Skeletal muscle tissue (tissue), 4 donors: ENCODE data around the gene GLCE. TPM values are rescaled to one million over a fixed set of nuclear protein-coding genes. Genes with fewer than 3 reads are reported as not detected.
A peak's percentile ranks its signal among the peaks of the same experiment; 100 is the strongest.
"Not testable (repeated sequence)": the region's sequence is repeated elsewhere in the genome, so short reads cannot be mapped to it uniquely, and the experiment has no call there.

ENCODE experiments used
- H3K27ac ChIP-seq: one replicate; pipeline ENCODE4 v1.7.0; 2013; ENCODE audit warnings: mild to moderate bottlenecking, low read depth, low read length, inconsistent platforms
- H3K27me3 ChIP-seq, 3 donors: one replicate each; pipeline ENCODE4 v1.7.0; 2013; ENCODE audit warnings: low read length in 3 of 3; ENCODE audit not compliant: control insufficient read depth in 3 of 3, insufficient read depth in 3 of 3
- H3K36me3 ChIP-seq, 3 donors: one replicate each; pipeline ENCODE4 v1.7.0; 2013; ENCODE audit warnings: low read length in 3 of 3; ENCODE audit not compliant: control insufficient read depth in 3 of 3, insufficient read depth in 3 of 3
- H3K4me1 ChIP-seq, 3 donors: one replicate each; pipeline ENCODE4 v1.7.0; 2013; ENCODE audit warnings: low read length in 3 of 3, mild to moderate bottlenecking in 3 of 3; ENCODE audit not compliant: control insufficient read depth in 3 of 3, insufficient read depth in 3 of 3
- H3K4me3 ChIP-seq, 3 donors: one replicate each; pipeline ENCODE4 v1.7.0; 2013; ENCODE audit warnings: low read length in 3 of 3
- H3K9ac ChIP-seq, 3 donors: one replicate each; pipeline ENCODE4 v1.7.0; 2013; ENCODE audit warnings: low read length in 3 of 3, mild to moderate bottlenecking in 3 of 3, moderate library complexity in 2 of 3, low read depth in 1 of 3
- H3K9me3 ChIP-seq, 3 donors: one replicate each; pipeline ENCODE4 v1.7.0; 2013; ENCODE audit warnings: low read length in 3 of 3; ENCODE audit not compliant: control insufficient read depth in 3 of 3
- total RNA-seq: library from RNA; depleted of rRNA; stranded (reverse); fragments of >200 nt; gene quantifications from one replicate; pipeline ENCODE4 v1.2.3, GENCODE V29; 2014
- donor health status: Osteomylitis.

The GLCE gene
- total RNA-seq, 1 donor from 2014 or later, result 38.6 TPM

DNA sequence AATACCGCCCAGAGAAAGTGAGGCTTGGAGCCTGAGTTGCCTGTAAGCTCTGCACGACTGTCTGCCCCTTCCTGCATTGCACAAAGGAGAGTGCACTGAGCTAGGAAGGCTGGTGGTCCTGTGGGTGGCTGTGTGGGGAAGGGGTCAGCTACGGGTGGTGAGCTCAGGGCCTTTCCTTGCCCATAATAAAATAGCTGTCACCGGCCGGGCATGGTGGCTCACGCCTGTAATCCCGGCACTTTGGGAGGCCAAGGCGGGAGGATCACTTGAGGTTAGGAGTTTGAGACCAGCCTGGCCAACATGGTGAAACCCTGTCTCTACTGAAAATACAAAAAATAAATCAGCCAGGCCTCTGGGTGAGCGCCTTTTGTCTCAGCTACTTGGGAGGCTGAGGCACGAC lies 131.2 kb downstream of the GLCE start:
- not testable (repeated sequence) for H3K9me3 ChIP-seq, H3K36me3 ChIP-seq, H3K4me3 ChIP-seq, H3K4me1 ChIP-seq, H3K27ac ChIP-seq, H3K27me3 ChIP-seq, H3K9ac ChIP-seq

- peaks cover 0 to 3% (median 0%) of the 10 kb centered on the region in 3 donors for H3K9me3 ChIP-seq
- H3K9ac ChIP-seq, result no peak overlapping the region
- H3K4me3 ChIP-seq, result no peak overlapping the region
- H3K36me3 ChIP-seq, result no peaks in the 10 kb centered on the region
- H3K27me3 ChIP-seq, result peaks cover 4 to 11% (median 4%) of the 10 kb centered on the region in 3 donors
- no peak overlapping the region for H3K27ac ChIP-seq
- H3K4me1 ChIP-seq, result no peaks in the 10 kb centered on the region
Measured at GRCh38 chr15:69292826-69293420, 132.5 kb downstream of the GLCE start.

- Histone ChIP-seq H3K36me3 (no peaks in the 10 kb centered on the region), H3K27me3 (peaks cover 14 to 17% (median 14%) of the 10 kb centered on the region in 3 donors), H3K27ac (no peak overlapping the region), H3K4me3 (no peak overlapping the region), H3K4me1 (no peaks in the 10 kb centered on the region), H3K9ac (no peak overlapping the region), H3K9me3 (peaks cover 0 to 3% (median 0%) of the 10 kb centered on the region in 3 donors)
Measured at GRCh38 chr15:69293741-69294615, 133.5 kb downstream of the GLCE start.

GRCh38 chr15:69296606-69297005 lies 136.2 kb downstream of the GLCE start:
- H3K4me1 ChIP-seq, result peaks cover 0 to 4% (median 3%) of the 10 kb centered on the region in 3 donors
- no peak overlapping the region for H3K9ac ChIP-seq
- H3K27me3 ChIP-seq, result peaks cover 32 to 37% (median 34%) of the 10 kb centered on the region in 3 donors
- H3K9me3 ChIP-seq, result peaks cover 0 to 3% (median 0%) of the 10 kb centered on the region in 3 donors
- no peak overlapping the region for H3K4me3 ChIP-seq
- H3K36me3 ChIP-seq, result no peaks in the 10 kb centered on the region
- H3K27ac ChIP-seq, result no peak overlapping the region

DNA sequence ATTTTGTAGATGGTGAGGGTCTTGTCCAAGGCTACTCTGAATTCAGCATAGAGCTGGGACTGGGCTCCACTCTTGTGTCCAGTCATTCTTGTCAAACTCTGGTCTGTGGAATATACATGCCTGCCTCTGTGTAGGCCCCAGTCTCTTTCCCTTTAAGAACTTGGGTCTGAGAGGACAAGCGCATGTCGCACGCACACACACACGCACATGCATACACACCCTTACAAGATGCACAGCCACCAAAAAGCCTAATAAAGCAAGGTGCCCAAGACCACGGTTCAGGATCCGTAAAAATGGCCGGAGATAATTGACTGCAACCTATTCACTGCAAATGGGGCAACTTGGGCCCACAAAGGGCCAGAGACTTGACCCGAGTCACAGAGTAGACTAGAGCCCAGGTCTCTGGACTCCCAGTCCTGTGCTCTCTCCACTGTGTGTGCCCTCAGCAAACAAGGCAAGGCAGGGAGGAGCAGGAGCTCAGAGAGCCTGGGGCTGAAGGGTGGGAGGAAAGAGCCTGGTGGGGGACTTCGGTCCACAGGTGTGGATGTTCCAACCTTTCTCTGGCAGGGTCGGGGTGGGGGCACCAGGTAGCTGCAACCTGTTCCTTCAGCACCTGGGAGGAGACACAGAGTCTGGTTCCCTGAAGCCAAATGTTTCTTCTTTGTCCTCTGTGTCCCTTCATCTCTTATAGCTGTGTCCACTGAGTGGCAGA lies 137.4 kb downstream of the GLCE start:
- Histone ChIP-seq H3K4me3 (no peak overlapping the region), H3K27me3 (peaks cover 40 to 46% (median 42%) of the 10 kb centered on the region in 3 donors), H3K27ac (no peak overlapping the region)

DNA sequence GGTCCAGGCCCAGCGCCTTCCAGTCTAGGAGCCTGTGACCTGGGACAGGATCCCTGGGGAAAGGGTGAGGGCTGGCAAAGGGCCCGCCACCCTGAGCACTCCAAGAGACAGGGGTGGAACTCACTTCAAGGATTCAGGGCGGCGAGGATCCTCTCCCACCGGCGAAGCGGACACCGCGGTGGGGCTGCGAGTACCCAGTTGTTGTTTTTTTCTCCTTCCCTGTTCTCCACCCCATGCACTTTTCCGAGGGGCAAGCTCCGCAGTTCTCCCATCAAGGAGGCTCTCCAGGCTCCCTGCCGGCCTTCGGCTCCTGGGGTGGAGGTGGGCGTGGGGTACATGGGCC lies 137.9 kb downstream of the GLCE start:
- H3K9ac ChIP-seq, result no peak overlapping the region
- peaks cover 0 to 4% (median 3%) of the 10 kb centered on the region in 3 donors for H3K4me1 ChIP-seq
- H3K4me3 ChIP-seq, result no peak overlapping the region
- peaks cover 40 to 47% (median 44%) of the 10 kb centered on the region in 3 donors for H3K27me3 ChIP-seq
- no peaks in the 10 kb centered on the region for H3K36me3 ChIP-seq
- H3K9me3 ChIP-seq, result peaks cover 0 to 3% (median 0%) of the 10 kb centered on the region in 3 donors
- H3K27ac ChIP-seq, result no peak overlapping the region

More for the DNA sequence above, 137.4 kb downstream of the GLCE start:
- Histone ChIP-seq H3K4me1 (peaks cover 0 to 4% (median 3%) of the 10 kb centered on the region in 3 donors), H3K36me3 (no peaks in the 10 kb centered on the region), H3K9me3 (peaks cover 0 to 3% (median 0%) of the 10 kb centered on the region in 3 donors), H3K9ac (no peak overlapping the region)

DNA sequence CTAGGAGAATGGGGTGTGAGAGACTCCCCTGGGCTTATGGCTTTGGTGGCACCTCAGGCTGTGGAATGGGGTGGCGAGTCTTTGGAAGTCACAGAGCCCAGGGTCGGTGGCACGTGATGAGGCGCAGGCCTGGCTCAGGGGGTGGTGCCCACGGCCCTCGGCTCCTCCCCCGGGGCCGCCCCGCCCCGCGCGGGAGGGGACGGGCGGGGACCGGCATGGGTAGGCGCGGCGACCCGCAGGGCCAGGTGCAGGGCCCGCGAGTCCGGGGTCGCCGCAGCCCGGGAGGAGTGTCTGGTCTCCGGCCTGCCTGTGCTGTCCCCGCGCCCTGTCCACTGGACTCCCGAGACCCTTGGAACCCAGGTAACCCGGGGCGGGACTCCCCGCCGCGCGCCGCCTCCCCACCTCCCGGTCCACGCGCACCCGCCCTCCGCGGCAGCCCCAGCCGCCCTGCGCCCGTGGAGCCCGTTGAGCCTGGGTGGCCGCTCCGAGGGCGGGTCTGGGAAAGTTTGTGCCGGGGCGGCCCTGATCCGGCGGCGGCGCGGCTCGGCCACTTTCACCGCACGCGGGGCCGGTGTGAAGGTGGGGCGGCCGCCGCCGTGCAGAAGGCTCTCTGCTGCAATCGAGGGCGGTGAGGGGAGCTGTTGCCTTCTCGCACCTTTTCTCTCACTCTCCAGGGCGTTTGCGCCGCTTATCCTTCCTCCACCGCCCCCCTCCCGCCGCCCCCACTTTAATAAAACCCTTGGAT lies 138.4 kb downstream of the GLCE start, which contains the start of gene PAQR5:
Gene PAQR5 (plus strand): TSS at position 216 of the 745 bp plus-strand sequence. CDS start 61,169 bp downstream, outside the sequence.
- Histone ChIP-seq H3K4me3 (peak within 1 kb of the TSS in 2 of 3 donors; percentile 49 to 63), H3K27ac (no peak within 1 kb of the TSS), H3K36me3 (no peaks in the 10 kb centered on the region), H3K9me3 (peaks cover 0 to 3% (median 0%) of the 10 kb centered on the region in 3 donors), H3K4me1 (peaks cover 0 to 4% (median 3%) of the 10 kb centered on the region in 3 donors), H3K27me3 (peaks cover 40 to 47% (median 44%) of the 10 kb centered on the region in 3 donors), H3K9ac (peak within 1 kb of the TSS in 1 of 3 donors; percentile 40)

DNA sequence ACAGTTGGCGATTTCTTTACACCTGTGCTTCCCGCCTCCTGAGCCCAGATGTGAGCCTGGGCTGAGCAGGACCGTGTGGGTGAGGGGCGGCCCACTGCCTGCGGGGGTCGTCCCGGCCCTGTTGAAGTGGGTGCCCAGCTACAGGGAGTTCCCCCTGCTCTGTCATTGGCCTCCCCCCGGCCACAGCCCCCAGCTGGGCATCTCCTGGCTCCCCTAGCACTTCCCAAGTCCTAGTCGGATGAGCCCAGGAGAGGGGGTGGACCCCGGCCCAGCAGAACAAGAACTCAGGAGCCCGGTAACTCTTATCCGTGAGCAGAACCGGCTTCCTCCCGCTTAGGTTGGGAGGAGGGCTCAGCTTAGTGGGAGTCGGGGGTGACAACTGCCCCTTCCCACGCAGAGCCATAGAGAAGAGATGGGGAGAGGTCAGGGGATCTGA lies 139.0 kb downstream of the GLCE start:
- no peak overlapping the region for H3K9ac ChIP-seq

GRCh38 chr15:69299943-69300588 lies 139.6 kb downstream of the GLCE start:
- Histone ChIP-seq H3K36me3 (no peaks in the 10 kb centered on the region), H3K4me3 (no peak overlapping the region), H3K27me3 (peaks cover 38 to 46% (median 44%) of the 10 kb centered on the region in 3 donors)

More for the DNA sequence above, 139.0 kb downstream of the GLCE start:
- Histone ChIP-seq H3K4me1 (peaks cover 0 to 4% (median 3%) of the 10 kb centered on the region in 3 donors), H3K27me3 (peaks cover 40 to 47% (median 44%) of the 10 kb centered on the region in 3 donors), H3K9me3 (peaks cover 0 to 3% (median 0%) of the 10 kb centered on the region in 3 donors), H3K36me3 (no peaks in the 10 kb centered on the region), H3K4me3 (no peak overlapping the region), H3K27ac (no peak overlapping the region)

More at GRCh38 chr15:69299943-69300588, 139.6 kb downstream of the GLCE start:
- Histone ChIP-seq H3K9me3 (peaks cover 0 to under 1% (median 0%) of the 10 kb centered on the region in 3 donors), H3K9ac (no peak overlapping the region), H3K27ac (no peak overlapping the region), H3K4me1 (peaks cover 0 to 4% (median 3%) of the 10 kb centered on the region in 3 donors)
